ENCODE data around the gene ZPR1.

Gene ZPR1

DNA sequence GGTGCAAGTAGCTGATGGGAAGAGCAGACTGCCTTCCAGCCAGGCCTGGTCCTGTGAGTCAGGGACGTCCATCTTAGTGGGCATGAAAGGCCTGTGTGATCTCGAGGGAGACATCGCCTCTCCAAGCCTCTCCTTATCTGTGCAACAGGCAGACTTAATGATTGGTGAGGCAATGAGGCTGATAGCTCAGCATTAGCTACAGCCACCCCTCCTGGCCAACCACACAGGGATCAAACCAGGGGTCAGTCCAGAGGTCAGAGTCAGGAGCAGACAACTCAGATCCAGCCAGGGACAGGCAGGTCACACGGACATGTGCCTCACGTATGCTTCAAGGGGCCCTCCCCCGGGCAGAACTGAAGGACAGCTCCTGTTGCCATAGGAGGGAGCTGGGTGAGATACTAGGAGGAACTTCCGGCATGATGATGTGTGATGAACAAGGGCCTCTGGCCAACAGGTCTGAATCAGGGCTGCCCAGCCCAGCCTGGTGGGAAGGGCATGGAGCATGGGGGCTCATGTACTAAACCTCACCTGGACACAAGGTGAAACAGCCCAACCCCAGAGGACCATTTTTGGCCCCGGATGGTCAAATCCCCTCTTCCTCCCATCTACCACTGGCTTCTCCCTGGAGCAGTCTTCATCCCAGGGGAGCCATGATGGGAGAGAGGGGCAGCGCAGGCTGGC is 39.1 kb upstream of the ZPR1 start:
- TF ChIP-seq, protein P1, sequence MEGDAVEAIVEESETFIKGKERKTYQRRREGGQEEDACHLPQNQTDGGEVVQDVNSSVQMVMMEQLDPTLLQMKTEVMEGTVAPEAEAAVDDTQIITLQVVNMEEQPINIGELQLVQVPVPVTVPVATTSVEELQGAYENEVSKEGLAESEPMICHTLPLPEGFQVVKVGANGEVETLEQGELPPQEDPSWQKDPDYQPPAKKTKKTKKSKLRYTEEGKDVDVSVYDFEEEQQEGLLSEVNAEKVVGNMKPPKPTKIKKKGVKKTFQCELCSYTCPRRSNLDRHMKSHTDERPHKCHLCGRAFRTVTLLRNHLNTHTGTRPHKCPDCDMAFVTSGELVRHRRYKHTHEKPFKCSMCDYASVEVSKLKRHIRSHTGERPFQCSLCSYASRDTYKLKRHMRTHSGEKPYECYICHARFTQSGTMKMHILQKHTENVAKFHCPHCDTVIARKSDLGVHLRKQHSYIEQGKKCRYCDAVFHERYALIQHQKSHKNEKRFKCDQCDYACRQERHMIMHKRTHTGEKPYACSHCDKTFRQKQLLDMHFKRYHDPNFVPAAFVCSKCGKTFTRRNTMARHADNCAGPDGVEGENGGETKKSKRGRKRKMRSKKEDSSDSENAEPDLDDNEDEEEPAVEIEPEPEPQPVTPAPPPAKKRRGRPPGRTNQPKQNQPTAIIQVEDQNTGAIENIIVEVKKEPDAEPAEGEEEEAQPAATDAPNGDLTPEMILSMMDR (IDR thresholded peaks at IDR 0.05) = no peak

DNA sequence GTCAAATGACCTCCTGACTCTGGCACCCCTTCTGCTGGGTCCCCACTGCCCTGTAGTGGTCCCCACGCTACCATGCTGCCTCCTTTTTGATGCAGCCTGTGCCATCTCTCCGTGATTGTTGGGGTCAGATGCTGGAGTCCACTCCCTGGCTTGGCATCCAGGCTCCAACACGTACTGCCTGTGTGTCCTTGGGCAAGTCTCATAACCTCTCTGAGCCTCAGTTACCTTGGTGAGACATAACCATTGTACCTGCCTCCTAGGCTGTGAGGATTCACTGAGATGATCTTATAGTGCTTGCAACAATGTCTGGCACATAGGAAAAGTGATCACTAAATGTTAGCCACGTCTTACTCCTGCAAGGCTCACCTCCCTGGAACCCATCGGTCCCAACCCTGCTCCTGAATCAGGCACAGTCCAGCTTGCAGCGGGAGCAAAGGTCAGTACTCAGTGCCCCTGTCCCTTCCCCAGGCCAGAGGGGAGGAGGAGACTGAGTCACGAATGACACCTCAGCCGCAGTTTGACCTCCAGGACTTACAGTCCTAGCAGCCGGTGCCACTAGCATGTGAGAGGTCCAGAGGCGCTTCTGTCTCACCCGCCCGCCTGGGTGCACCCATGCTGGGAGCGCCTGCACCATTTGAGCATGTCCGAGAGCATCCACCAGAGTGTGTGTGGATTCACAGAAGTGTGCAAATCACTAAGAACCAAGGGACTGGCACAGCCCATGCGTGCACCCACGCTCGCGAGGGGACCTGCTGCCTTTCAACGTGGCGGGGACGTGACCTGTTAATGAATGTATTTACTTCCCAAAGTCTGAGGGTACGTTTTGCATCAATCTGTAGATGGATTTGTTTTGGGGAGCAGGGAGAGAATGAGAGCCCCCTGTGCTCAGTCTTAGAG is 38.3 kb upstream of the ZPR1 start:
- TF ChIP-seq, protein P1 (IDR thresholded peaks at IDR 0.05) = no peak

- TF ChIP-seq, protein P1 (IDR thresholded peaks at IDR 0.05) = no peak
Measured at GRCh38 chr11:116825434-116825833, 37.6 kb upstream of the ZPR1 start.

DNA sequence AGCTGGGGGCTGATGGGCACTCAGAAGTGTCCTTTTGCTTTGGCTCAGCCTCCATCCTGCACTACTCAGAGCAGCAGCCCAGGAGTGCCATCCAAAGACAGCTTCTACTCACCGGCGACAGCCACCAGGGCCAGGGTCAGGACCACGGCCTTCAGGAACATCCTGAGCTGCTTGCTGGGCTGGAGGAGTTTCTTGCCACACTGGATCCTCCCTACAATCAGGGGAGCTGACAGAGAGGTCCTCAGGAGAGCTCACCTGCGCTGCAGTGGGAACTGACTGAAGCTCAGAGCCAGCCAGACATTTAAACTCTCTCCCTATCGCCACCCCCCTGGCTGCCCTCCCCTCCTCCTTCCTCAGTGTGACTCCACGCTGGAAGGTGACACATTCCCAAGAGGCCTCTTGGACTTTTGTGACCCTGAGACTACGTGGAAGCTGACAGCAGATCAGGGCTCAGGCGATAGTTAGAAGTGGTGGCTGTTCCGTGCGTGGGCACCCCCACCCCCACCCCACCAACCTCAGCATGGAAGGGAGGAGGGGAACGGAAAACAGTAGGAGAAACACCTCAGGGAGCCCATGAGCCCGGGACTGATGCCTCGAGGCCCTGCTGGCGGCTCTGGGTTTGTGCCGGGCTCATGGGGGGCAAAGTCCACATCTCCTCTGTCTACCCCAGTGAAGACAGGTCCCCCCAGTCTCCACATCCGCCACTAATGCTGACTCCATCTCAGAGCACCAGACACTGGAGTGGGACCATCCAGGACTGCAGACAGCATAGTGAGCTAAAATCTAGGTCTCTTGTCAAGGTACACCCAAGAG is 35.4 kb upstream of the ZPR1 start, which contains the start of gene APOA4:
APOA4 (minus strand) TSS at position 274 of the 813 bp plus-strand sequence; CDS start at position 161, 113 bp downstream.
- TF ChIP-seq, protein P1 (IDR thresholded peaks at IDR 0.05) = no peak

GRCh38 chr11:116822575-116822974 is 34.8 kb upstream of the ZPR1 start:
- TF ChIP-seq, protein P1 (IDR thresholded peaks at IDR 0.05) = no peak

DNA sequence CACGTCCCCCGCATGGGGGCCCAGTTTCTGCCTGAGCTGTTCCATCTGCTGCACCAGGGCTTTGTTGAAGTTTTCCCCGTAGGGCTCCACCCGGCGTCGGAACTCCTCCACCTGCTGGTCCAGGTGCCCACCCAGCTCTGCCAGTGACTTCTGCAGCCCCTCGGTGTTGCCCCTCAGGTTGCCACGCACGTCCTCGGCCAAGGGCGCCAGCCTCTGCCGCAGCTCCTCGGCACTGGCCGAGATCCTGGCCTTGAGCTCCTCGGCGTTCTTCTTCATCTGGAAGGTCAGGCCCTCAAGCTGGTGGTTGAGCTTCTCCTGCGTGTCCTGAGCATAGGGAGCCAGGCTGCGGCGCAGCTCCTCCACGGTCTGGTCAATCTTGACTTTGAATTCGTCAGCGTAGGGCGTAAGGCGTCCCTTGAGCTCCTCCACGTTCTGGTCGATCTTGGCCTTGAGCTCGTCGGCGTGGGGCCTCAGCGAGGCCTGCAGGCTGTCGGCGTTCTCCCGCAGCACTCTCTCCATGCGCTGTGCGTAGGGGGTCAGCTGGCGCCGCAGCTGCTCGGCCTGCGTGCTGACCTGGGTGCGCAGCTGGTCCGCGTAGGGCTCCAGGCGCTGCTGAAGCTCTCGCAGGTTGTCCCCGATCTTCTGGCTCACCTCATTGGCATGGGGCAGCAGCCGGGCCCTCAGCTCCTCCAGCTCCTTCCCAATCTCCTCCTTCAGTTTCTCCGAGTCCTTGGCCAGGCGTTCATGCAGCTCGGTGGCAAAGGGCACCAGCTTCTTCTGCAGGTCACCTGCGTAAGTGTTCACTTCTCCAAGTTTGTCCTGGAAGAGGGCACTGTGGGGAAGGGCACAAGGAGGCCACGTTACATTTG is 33.5 kb upstream of the ZPR1 start:
- TF ChIP-seq, protein P1 (IDR thresholded peaks at IDR 0.05) = no peak

All from LNCAP (cell line).